NK-92 (cell line): ENCODE data around the gene XYLT2.
"Not testable (repeated sequence)": the region's sequence is repeated elsewhere in the genome, so short reads cannot be mapped to it uniquely, and the experiment has no call there.

Experiments
- DNase-seq: peaks from one replicate; lab custom pipeline; 2025; ENCODE audit not compliant: unreplicated experiment; lab: John Stamatoyannopoulos, UW

XYLT2 gene

DNA sequence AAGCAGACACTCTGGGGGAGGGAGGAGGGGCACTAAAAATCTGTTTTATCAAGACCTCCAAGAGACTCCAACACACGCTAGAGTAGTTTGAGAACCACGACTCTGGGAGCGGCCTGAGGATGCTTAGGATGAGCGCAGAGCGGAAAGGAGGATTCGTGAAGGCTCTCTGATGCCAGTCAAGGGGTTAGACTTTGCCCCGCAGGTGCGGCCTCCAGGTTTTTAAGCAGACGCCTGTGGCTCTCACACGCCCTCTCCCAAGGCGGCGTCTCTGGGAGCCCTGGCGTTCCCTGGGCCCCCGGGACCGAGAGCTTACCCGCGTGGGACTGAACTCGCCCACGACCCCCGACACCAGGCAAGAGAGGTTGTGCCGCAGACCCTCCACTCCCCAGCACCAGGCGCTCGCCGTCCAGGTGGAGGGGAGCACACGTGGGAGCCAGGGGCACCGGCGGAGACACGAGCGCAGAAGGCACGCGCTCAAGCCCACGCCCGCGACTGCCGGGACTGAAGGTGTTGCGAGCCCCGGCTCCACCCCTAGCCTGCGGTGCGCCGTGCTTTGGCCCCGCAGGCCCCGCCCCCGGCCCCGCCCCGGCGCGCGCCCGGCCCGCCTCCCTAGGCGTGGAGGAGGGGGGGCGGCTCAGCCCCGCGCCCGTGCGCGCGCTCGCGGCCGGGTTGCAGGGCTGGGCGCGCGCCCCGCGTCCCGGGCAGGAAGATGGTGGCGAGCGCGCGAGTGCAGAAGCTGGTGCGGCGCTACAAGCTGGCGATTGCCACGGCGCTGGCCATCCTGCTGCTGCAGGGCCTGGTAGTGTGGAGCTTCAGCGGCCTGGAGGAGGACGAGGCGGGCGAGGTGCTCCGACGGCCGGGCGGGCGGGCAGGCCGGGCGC is at the start of gene XYLT2:
TSS of gene XYLT2 (plus strand) at position 695 of the 881 bp plus-strand sequence. CDS start at position 710, 15 bp downstream.
- DNase-seq: peak; percentile 50

DNA sequence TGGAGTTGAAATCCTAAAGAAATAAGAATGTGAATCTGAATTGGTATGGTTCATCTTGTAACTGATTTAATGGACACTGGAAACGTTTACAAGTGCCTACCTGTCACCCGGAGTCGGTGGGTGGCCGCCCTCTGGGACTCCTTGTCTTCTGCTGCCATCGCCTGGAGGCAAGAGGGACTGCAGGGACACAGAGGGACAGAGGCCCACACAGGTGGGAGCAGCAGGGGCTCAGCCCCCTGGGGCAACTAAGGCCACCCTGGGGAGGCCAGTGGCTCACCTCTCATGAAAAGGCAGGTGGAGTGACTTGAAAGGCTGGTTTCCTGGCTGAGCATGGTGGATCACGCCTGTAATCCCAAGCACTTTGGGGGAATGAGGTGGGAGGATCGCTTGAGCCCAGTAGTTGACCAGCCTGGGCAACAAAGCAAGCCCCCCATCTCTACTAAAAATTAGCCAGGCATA is 48.5 kb upstream of the XYLT2 start:
- DNase-seq: no peak

DNA sequence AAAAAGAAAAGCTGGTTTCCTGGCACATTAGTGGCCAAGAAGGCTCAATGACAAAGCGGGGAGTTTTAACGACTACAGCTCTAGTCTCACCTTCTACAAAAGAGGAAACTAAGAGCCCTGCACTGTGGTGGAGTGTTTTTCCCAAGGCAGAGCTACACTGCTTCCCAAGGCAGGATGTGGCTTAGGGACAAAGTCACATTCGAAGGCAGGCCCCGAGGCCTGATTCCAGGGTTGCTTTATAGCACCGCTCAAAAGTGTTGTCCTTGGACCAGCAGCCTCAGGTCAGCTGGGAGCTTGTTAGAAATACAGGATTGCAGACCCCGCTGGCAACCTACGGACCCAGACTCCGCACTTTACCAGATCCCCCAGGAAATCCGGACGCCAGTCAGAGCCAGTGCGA is 47.9 kb upstream of the XYLT2 start:
- DNase-seq: no peak

DNA sequence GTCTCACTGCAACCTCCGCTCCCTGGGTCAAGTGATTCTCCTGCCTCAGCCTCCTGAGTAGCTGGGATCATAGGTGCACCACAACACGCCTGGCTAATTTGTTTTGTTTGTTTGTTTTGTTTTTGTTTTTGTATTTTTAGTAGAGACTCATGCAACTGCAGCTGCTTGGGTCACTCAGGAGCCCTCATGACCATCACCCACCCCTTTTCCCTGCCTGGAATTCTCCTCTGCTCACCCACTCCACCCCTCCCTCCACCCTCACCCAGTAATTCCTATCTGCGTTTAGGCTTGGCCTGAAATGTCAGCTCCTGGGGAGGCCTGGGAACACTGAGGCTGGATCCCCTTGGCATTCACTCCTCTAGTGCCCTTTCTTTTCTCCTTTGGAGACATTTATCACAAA is 46.1 kb upstream of the XYLT2 start:
- no peak for DNase-seq

DNA sequence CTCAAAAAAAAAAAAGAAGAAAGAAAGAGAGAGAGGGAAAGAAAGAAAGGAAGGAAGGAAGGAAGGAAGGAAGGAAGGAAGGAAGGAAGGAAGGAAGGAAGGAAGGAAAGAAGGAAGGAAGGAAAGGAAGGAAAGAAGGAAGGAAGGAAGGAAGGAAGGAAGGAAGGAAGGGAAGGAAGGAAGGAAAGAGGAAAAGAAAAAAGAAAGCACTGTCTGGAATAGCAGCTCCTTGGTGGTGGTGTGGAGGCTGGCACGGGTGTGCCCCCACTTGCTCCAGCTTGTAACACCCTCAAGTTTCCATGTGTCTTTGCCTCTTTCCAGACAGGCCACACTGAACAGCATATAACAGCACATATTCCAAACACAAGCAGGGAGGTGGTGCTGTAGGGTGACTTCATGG is 45.1 kb upstream of the XYLT2 start:
- DNase-seq: not testable (repeated sequence)

DNA sequence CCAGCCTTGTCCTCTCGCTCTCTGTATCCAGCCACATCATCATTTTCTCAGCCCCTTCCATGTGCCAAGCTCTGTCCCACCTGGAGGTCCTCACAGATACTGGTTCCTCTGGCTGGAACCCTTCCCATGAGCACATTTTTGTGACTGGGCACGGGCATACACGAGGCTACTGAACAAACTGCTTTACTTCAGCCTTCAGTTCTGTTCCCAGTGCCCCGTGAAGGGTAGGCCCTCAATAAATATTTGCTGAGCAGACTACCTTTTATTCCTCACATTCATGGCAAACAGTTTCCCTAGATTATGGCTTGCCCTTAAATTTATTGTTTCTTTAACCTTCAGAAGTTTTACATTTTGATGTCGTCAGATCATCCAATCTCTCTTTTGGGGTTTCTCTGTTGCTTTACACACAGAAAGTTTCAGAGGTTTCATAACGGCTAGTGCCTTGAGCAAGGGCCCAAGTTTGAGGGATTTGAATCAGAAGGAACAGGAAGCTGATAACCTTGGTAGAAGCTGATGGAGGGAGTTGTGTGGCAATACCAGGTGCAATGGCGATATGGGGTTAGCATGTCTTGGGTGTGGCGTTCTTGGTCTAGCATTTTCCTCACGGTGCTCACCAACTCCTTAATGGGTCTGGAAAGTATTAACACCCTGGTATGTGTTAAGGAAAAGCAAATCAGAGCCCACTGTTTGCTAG is 43.9 kb upstream of the XYLT2 start:
- DNase-seq: no peak

DNA sequence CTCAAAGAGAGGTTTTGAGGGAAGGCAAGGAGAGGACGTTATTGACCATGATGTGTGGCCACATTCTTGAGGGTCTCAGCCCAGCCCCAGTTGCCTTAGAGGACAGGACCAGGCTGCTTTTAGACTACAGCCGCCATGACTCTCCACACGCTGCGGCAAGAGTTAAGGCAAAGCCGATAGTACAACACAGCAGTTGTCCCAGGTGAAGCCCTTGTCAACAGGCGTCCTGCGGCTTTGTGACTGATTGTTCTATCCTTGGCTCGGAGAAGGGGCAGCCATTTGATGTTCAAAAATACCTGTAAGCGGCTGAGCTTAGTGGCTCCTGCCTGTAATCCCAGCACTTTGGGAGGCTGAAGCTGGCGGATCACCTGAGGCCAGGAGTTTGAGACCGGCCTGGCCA is 42.9 kb upstream of the XYLT2 start:
- DNase-seq: no peak

DNA sequence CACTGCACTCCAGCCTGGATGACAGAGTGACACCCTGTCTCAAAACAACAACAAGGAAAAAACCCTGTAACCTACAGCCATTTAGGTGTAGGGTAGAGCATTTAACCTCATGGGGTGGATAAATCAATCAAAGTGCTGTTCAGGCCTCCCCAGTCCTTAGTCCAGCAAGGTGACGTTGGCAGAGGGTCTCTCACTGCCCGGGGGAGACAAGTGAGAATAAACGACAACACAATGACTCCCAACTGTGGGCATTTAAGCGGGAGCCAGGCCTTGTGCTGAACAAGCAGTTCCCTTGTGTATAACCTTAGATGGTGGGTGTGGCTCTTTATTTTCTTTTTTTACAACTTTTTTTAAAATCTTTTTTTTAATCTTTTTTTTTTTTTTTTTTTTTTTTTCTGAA is 42.3 kb upstream of the XYLT2 start:
- no peak for DNase-seq

DNA sequence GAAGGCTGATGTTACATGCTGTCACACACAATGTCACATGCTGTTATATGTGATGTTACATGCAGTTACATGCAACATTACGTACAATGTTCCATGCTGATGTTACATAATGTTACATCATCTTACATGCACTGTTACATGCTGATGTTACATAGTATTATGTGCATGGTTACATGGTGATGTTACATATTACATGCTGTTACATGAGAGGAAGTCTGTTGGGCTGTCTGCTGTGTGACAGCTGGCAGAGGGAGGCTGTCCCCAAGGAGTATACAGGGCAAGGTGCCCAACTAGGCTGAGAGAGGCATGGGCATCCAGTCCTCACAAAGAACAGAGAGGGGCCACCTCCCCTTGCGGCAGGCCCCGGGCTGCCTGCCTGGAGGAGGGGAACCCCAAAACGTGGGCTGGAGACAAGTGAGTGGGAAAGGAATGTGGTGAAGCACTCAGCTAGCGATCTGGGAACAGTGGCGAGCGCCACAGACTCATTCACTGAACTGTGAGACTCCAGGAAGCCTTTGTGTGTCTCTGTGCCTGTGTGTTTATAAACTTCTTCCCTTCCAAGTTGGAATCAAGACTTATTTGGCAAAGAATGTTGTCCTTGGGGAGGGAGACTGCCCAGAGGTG is 41.0 kb upstream of the XYLT2 start:
- no peak for DNase-seq

DNA sequence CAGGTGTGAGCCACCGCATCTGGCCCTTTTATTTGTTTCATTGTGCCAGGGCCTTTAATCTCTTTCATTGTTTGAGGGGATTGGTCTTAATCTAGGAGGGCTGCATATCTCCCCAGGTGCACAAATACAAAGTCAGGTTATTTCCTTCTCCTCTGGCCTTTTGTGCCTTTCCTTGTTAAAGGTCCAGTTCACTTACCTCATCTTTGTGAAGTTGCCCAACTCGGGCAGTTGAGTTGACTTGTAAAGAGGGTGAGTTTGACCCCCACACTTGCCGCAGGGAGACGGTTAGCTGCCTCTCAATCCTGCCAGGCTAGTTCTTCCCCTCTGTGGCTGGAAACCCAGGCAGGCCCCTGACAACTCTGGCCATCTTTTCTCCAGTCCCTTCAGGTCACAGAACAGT is 38.3 kb upstream of the XYLT2 start:
- DNase-seq: no peak

DNA sequence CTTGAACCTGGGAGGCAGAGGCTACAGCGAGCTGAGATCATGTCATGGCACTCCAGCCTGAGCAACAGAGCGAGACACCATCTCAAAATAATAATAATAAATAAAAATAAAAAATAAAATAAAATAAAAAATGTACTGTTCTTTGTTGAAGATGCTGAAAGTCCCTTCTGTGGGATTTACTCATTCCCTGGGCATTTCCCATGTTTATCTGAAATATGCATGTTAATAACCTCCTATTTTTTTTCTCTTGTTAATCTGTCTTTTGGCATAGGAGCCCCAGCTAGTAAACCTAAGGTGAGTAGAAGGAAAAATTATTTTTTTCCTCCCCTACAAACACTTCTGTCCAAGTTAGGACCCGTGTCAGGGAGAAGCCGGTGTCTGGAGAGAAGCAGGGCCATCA is 37.3 kb upstream of the XYLT2 start:
- DNase-seq: no peak

DNA sequence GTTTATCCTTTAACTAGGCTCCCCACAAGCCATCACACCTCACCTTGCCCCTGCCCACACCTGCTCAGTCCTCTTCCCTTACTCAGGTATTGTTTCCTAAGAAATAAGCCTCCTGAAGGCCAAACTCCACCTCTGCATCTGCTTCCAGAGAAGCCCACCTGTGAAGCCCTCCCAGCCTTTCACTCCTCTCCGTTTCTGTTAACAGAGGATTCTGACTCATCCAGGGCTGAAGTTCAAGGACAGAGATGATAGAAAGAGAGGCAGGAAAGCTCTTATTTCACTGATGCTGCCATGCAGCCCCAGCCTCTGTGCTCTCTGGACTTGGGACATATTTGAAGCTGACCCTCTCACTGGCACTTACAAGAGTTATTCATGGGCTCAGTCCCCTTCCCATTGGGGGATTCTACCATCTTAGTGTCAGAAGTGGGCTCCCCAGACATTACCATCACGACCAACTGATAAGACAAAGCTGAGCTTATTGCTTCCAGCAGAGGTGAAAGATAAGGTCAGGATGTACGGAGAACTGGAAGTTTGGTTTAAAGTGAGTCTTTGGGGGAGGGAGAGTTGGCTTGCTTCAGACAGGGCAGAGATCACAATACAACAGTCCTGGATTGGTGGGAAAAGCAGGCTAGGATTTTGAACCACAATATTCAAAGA is 35.3 kb upstream of the XYLT2 start:
- no peak for DNase-seq

DNA sequence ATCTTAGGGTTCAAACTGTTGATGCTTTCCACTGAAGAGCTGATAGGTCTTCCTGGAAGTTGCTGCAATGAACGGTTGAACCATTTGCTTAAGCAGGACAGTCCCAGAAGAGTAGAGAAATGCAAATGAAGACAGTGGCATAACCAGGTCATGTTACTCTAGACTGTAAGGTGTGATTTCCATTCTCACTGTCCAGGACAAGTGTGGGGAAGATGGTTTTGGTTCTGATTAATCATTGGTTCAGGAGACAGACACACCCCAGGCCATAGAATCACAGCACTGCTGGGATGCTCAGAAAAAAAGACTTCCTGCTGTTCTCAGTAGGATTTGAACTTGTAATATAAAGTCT is 34.8 kb upstream of the XYLT2 start:
- DNase-seq: no peak

DNA sequence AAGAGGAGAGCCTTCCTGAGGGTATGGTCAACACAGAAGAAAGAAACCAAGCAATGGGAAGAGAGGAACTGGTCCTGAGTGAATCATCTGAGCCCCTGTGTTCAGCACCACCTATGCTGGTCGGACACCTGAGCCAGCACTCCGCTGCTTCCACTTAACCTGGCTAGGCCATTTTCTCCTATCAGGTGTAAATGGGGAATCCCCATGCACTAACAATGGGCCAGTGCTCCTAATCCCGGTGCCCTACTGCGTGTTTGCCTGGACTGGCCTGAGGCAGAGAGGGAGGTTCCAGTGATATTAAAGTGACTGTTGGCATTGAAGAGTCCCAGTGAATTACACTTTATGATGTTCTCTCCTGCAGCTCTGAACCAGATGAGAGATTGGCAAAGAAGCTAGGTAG is 34.4 kb upstream of the XYLT2 start:
- DNase-seq: no peak

DNA sequence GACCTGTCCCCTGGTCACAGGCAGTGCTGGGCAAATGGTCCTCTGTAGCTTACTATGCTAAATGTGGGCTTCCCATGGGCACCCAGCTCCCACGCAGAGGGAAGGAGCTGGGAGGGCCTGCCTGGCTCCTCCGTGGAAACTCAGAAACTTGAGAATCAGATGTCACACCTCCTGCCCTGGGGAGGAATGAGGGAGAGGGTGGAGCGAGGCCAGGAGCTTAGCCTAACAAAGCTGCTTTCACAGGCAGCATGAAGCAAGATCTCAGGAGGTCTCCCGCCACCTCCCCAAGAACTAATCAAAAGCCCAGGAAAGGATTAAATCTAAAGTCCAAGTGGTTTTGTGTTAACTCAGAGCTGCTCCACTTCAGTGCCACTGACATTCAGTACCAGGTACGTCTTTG is 33.6 kb upstream of the XYLT2 start:
- no peak for DNase-seq

DNA sequence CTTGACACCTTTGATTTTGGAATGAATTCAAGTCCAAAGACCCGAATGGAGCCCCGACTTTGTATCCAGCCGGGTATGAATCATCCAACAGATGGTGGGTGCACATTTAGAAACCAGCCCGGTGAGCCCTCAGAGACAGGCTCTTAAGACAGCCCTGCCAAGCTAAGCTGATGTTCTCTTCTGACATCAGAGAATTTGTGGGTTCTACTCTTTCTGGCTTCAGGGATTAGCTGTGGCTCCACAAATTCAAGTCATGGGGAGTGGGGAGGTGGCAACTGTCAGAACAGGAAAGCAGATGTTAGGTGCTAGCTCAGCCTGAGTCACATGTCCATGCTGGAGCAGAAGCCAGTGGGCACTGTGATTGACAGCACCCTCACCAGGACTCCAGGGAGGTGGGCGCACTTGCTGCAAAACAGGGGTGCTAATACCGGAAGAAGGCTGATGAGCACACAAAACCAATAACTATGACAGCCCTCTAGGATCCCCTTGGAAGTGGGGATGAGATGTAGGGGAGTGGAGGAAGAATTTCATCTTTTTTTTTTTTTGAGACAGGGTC is 31.4 kb upstream of the XYLT2 start:
- no peak for DNase-seq

DNA sequence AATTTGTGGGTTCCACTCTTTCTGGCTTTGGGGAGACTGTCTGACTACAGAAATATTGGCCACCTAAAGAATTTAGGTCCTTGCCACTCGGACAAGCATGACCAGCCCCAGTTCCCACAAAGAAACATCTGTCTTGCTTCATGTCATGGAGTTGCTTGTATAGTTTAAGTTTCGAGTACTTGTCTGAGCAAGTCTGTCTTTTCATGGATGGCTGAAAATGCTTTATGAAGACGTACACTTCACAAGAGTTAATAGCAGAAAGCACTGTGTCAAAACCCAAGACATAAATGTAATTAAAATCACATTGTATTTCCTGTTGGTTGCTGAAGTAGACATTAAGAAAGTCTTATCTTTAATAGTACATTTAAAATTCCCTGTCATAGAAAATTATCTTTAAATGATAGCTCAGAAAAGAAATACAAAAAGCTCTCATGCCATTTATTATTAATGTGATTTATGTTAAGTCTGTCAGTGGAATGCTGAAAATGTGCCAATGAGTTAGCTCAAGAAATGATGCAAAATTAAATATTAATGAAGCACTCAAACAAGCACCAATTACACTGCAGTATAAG is 29.8 kb upstream of the XYLT2 start:
- no peak for DNase-seq

DNA sequence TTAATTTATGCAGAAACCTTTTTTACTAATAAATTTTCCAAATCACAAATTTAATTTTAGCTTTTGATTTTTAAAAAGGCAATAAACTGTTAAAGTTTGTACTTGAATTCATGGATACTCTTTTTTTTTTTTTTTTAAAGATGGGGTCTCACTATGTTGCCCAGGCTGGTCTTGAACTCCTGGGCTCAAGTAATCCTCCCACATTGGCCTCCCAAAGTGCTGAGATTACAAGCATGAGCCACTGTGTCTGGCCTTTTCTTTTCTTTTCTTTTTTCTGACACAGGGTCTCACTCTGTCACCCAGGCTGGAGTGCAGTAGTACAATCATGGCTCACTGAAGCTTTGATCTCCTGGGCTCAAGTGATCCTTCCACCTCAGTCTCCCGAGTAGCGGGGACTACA is 29.3 kb upstream of the XYLT2 start:
- DNase-seq: not testable (repeated sequence)

DNA sequence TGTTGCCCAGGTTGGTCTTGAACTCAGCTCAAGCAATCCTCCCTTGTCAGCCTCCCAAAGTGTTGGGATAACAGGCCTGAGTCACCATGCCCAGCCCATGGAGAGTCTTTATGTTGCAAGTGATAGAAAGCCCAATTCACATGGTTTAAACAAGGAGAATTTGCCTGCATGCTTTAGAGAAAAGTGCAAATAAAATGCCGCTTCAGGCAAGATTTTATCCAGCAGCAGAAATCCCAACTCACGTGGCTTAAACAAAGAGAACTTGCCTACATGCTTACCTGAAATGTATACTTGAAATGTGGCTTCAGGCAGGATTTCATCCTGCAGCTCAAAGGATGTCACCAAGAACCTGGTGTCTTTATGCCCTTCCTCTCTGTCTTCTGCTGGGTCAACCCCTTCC is 28.8 kb upstream of the XYLT2 start:
- DNase-seq: no peak

DNA sequence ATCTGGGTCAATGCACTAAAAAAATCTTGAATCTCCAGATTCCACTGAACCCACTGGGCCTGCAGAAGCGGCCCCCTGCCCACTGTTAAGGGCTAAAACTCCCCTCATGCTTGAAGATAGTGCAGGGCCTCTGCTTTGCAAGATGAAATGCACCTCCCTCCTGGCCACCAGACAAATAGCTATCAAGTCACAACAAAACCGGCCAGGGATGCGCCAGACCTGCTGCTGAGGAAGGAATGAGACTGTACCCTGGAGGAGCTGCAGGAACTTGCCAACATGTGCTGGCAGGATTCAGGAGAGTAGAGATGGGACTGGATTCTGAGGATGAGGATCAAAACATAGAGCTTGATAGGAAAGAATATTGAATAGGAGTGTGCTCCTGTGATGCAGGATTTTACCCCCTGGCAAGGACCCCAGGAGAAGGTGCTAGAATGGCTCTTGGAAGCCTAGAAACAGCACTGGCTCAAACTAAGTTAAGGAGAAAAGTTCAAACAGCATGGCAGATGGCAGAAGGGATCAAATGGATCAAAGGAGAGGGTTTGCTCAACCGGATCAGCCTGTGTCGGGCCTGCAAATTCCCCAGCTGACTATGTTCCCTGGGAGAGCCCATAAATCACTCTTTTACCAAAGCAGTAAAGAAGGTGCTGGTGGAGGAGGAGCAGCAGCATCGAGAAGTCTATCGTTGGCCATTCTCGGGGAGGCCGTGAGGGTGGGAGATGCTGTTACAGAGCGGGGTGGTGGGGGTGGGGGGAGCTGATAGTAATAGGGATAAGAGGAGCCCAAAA is 27.2 kb upstream of the XYLT2 start:
- no peak for DNase-seq
